ENCODE measurements around the gene UBALD2.
A peak's percentile ranks its signal among the peaks of the same experiment; 100 is the strongest.
"Not testable (repeated sequence)": the region's sequence is repeated elsewhere in the genome, so short reads cannot be mapped to it uniquely, and the experiment has no call there.

UBALD2 gene

DNA sequence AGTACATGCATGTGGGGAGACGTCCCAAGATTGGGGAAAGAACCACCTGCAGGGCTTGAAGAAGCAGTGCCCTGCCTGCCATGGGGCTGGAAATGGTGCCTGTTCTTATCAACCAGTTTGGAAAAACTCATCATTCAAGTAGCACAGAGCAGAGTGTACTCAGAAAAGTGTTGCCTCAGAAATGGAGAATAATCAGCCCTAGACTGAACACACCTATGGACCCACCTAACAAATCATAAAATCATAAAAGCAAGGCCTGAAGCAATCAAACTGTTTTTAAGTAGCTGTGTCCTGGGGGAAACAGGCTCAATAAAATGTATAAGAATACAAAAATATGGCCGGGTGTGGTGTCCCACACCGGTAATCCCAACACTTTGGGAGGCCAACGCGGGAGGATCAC lies 31.7 kb downstream of the UBALD2 start:
- no peak overlapping the region for H3K9ac ChIP-seq (ENCODE audit: low read length in 5 of 5)
- H3K27ac ChIP-seq (ENCODE audit: low read depth, low read length): no peak overlapping the region
- no peak overlapping the region for H3K4me3 ChIP-seq (ENCODE audit: low read depth in 1 of 5, low read length in 5 of 5)
- H3K27me3 ChIP-seq (ENCODE audit: control insufficient read depth in 5 of 5, insufficient read depth in 4 of 5, low read length in 5 of 5): no peaks in the 10 kb centered on the region
- peaks cover 0 to 16% (median 10%) of the 10 kb centered on the region in 5 donors for H3K36me3 ChIP-seq (ENCODE audit: control insufficient read depth in 5 of 5, insufficient read depth in 5 of 5, low read length in 5 of 5)
- no peaks in the 10 kb centered on the region for H3K9me3 ChIP-seq (ENCODE audit: control insufficient read depth in 5 of 5, low read length in 5 of 5)
- peaks cover 0 to 5% (median 0%) of the 10 kb centered on the region in 5 donors for H3K4me1 ChIP-seq (ENCODE audit: control insufficient read depth in 5 of 5, insufficient read depth in 5 of 5, low read length in 5 of 5)

DNA sequence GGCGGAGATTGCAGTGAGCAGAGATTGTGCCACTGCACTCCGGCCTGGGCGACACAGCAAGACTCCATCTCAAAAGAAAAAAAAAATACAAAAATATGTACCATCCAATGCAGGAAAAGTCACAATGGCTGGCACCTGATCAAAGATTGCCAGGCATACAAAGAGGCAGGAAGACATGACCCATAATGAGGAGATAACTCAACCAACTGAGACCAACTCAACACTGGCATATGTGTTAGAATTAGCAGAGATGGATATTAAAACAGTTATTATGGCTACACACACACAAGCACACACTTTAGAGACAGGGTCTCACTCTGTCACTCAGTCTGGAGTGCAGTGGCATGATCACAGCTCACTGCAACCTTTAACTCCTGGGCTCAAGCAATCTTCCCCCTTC lies 32.3 kb downstream of the UBALD2 start:
- H3K36me3 ChIP-seq (ENCODE audit: control insufficient read depth in 5 of 5, insufficient read depth in 5 of 5, low read length in 5 of 5): peaks cover 0 to 11% (median 10%) of the 10 kb centered on the region in 5 donors
- no peaks in the 10 kb centered on the region for H3K9me3 ChIP-seq (ENCODE audit: control insufficient read depth in 5 of 5, low read length in 5 of 5)
- no peaks in the 10 kb centered on the region for H3K27me3 ChIP-seq (ENCODE audit: control insufficient read depth in 5 of 5, insufficient read depth in 4 of 5, low read length in 5 of 5)
- peaks cover 0 to 5% (median 0%) of the 10 kb centered on the region in 5 donors for H3K4me1 ChIP-seq (ENCODE audit: control insufficient read depth in 5 of 5, insufficient read depth in 5 of 5, low read length in 5 of 5)
- no peak overlapping the region for H3K9ac ChIP-seq (ENCODE audit: low read length in 5 of 5)
- H3K4me3 ChIP-seq (ENCODE audit: low read depth in 1 of 5, low read length in 5 of 5): no peak overlapping the region
- H3K27ac ChIP-seq (ENCODE audit: low read depth, low read length): no peak overlapping the region

GRCh38 chr17:76304226-76305134 lies 39.3 kb downstream of the UBALD2 start:
- no peaks in the 10 kb centered on the region for H3K9me3 ChIP-seq (ENCODE audit: control insufficient read depth in 5 of 5, low read length in 5 of 5)
- no peak overlapping the region for H3K4me3 ChIP-seq (ENCODE audit: low read depth in 1 of 5, low read length in 5 of 5)
- no peaks in the 10 kb centered on the region for H3K27me3 ChIP-seq (ENCODE audit: control insufficient read depth in 5 of 5, insufficient read depth in 4 of 5, low read length in 5 of 5)
- no peaks in the 10 kb centered on the region for H3K4me1 ChIP-seq (ENCODE audit: control insufficient read depth in 5 of 5, insufficient read depth in 5 of 5, low read length in 5 of 5)
- H3K9ac ChIP-seq (ENCODE audit: low read length in 5 of 5): peak overlapping the region in 1 of 5 donors; percentile 11
- H3K27ac ChIP-seq (ENCODE audit: low read depth, low read length): no peak overlapping the region
- H3K36me3 ChIP-seq (ENCODE audit: control insufficient read depth in 5 of 5, insufficient read depth in 5 of 5, low read length in 5 of 5): peaks cover 0 to 10% (median 7%) of the 10 kb centered on the region in 5 donors

DNA sequence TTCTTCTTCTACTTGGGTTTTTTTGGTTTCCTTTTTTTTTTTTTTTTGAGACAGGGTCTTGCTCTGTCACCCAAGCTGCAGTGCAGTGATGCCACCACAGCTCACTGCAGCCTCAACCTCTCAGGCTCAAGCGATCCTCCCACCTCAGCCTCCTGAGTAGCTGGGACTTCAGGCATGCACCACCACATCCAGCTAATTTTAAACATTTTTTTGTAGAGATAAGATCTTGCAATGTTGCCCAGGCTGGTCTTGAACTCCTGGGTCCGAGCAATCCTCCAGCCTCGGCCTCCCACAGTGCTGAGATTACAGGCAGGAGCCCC lies 39.9 kb downstream of the UBALD2 start:
- H3K36me3 ChIP-seq (ENCODE audit: control insufficient read depth in 5 of 5, insufficient read depth in 5 of 5, low read length in 5 of 5): peaks cover 0 to 12% (median 9%) of the 10 kb centered on the region in 5 donors
- H3K9ac ChIP-seq (ENCODE audit: low read length in 5 of 5); H3K4me1 ChIP-seq (ENCODE audit: control insufficient read depth in 5 of 5, insufficient read depth in 5 of 5, low read length in 5 of 5); H3K27me3 ChIP-seq (ENCODE audit: control insufficient read depth in 5 of 5, insufficient read depth in 4 of 5, low read length in 5 of 5); H3K9me3 ChIP-seq (ENCODE audit: control insufficient read depth in 5 of 5, low read length in 5 of 5); H3K4me3 ChIP-seq (ENCODE audit: low read depth in 1 of 5, low read length in 5 of 5); H3K27ac ChIP-seq (ENCODE audit: low read depth, low read length): not testable (repeated sequence)

DNA sequence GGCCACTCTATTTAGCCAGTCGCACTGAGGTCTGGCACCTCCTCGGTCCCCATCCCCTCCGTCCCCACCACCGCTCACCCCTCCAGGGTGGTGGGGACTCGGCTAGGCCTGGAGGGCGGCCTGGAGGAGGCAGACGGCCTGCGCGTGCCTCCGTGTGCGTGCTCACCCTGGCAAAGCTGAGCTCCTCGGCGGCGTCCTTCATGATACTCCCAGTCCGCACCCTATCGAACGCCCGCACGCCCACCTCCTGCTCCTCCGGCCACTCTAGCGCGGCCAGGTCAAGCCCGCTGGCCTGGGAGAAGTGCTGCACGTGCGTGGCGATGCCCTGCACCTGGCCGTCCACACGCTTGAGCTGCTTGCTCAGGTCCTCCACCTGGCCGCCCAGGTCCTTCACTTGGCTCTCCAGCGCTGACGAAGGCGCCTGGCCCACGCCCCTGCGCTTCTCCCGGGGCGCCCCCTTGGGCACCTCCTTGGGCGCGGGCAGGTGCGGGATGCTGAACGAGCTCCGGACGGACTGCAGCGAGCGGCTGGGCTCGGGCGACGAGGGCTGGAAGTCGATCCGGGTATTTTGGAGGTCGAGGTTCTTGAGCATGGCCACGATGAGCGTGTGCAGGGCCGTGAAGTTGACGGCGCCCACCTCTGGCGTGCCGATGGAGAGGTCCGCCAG lies 42.3 kb downstream of the UBALD2 start:
- Histone ChIP-seq H3K4me1 (ENCODE audit: control insufficient read depth in 5 of 5, insufficient read depth in 5 of 5, low read length in 5 of 5) (no peaks in the 10 kb centered on the region), H3K36me3 (ENCODE audit: control insufficient read depth in 5 of 5, insufficient read depth in 5 of 5, low read length in 5 of 5) (peaks cover 13 to 33% (median 28%) of the 10 kb centered on the region in 5 donors), H3K4me3 (ENCODE audit: low read depth in 1 of 5, low read length in 5 of 5) (no peak overlapping the region), H3K27me3 (ENCODE audit: control insufficient read depth in 5 of 5, insufficient read depth in 4 of 5, low read length in 5 of 5) (no peaks in the 10 kb centered on the region), H3K9ac (ENCODE audit: low read length in 5 of 5) (no peak overlapping the region), H3K9me3 (ENCODE audit: control insufficient read depth in 5 of 5, low read length in 5 of 5) (no peaks in the 10 kb centered on the region), H3K27ac (ENCODE audit: low read depth, low read length) (no peak overlapping the region)

DNA sequence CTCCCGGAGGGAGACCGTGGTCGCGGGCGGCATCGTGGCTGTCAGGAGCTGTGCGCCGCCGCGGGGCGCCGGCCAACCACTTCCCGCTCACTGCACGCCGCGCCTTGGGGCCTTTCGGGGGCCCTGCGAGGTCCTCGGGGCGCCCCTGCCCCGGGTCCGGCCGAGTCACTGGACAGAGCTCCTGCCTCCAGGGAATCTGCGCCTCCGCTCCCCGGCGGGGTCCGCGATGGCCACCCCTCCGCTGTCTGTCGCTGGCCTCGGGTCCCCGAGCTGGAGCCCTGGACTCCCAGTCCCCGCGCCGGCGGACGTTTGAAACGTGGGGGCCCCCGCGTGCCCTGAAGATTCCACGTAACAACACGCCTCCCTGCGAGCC lies 42.8 kb downstream of the UBALD2 start, which contains the start of gene QRICH2:
Gene QRICH2 (minus strand): TSS at position 311 of the 373 bp plus-strand sequence. CDS start 278 bp downstream, at position 33.
- Histone ChIP-seq H3K27ac (ENCODE audit: low read depth, low read length) (no peak within 1 kb of the TSS), H3K36me3 (ENCODE audit: control insufficient read depth in 5 of 5, insufficient read depth in 5 of 5, low read length in 5 of 5) (peaks cover 13 to 38% (median 34%) of the 10 kb centered on the region in 5 donors)

GRCh38 chr17:76309461-76309860 lies 44.3 kb downstream of the UBALD2 start:
- no peak overlapping the region for H3K4me3 ChIP-seq (ENCODE audit: low read depth in 1 of 5, low read length in 5 of 5)
- H3K27ac ChIP-seq (ENCODE audit: low read depth, low read length): no peak overlapping the region
- H3K9ac ChIP-seq (ENCODE audit: low read length in 5 of 5): no peak overlapping the region
- H3K9me3 ChIP-seq (ENCODE audit: control insufficient read depth in 5 of 5, low read length in 5 of 5): no peaks in the 10 kb centered on the region
- H3K27me3 ChIP-seq (ENCODE audit: control insufficient read depth in 5 of 5, insufficient read depth in 4 of 5, low read length in 5 of 5): no peaks in the 10 kb centered on the region
- peaks cover 21 to 50% (median 42%) of the 10 kb centered on the region in 5 donors for H3K36me3 ChIP-seq (ENCODE audit: control insufficient read depth in 5 of 5, insufficient read depth in 5 of 5, low read length in 5 of 5)
- peaks cover 0 to 4% (median 0%) of the 10 kb centered on the region in 5 donors for H3K4me1 ChIP-seq (ENCODE audit: control insufficient read depth in 5 of 5, insufficient read depth in 5 of 5, low read length in 5 of 5)

More for the DNA sequence above, 42.8 kb downstream of the UBALD2 start, which contains the start of gene QRICH2:
- H3K27me3 ChIP-seq (ENCODE audit: control insufficient read depth in 5 of 5, insufficient read depth in 4 of 5, low read length in 5 of 5): no peaks in the 10 kb centered on the region
- H3K9me3 ChIP-seq (ENCODE audit: control insufficient read depth in 5 of 5, low read length in 5 of 5): no peaks in the 10 kb centered on the region
- H3K9ac ChIP-seq (ENCODE audit: low read length in 5 of 5): no peak within 1 kb of the TSS
- no peak within 1 kb of the TSS for H3K4me3 ChIP-seq (ENCODE audit: low read depth in 1 of 5, low read length in 5 of 5)
- H3K4me1 ChIP-seq (ENCODE audit: control insufficient read depth in 5 of 5, insufficient read depth in 5 of 5, low read length in 5 of 5): no peaks in the 10 kb centered on the region

GRCh38 chr17:76312735-76313134 lies 47.6 kb downstream of the UBALD2 start:
- no peak overlapping the region for H3K9ac ChIP-seq (ENCODE audit: low read length in 5 of 5)
- H3K9me3 ChIP-seq (ENCODE audit: control insufficient read depth in 5 of 5, low read length in 5 of 5): no peaks in the 10 kb centered on the region
- H3K4me1 ChIP-seq (ENCODE audit: control insufficient read depth in 5 of 5, insufficient read depth in 5 of 5, low read length in 5 of 5): peaks cover 0 to 10% (median 0%) of the 10 kb centered on the region in 5 donors
- no peak overlapping the region for H3K4me3 ChIP-seq (ENCODE audit: low read depth in 1 of 5, low read length in 5 of 5)
- no peak overlapping the region for H3K27ac ChIP-seq (ENCODE audit: low read depth, low read length)
- H3K36me3 ChIP-seq (ENCODE audit: control insufficient read depth in 5 of 5, insufficient read depth in 5 of 5, low read length in 5 of 5): peaks cover 29 to 54% (median 44%) of the 10 kb centered on the region in 5 donors
- no peaks in the 10 kb centered on the region for H3K27me3 ChIP-seq (ENCODE audit: control insufficient read depth in 5 of 5, insufficient read depth in 4 of 5, low read length in 5 of 5)

DNA sequence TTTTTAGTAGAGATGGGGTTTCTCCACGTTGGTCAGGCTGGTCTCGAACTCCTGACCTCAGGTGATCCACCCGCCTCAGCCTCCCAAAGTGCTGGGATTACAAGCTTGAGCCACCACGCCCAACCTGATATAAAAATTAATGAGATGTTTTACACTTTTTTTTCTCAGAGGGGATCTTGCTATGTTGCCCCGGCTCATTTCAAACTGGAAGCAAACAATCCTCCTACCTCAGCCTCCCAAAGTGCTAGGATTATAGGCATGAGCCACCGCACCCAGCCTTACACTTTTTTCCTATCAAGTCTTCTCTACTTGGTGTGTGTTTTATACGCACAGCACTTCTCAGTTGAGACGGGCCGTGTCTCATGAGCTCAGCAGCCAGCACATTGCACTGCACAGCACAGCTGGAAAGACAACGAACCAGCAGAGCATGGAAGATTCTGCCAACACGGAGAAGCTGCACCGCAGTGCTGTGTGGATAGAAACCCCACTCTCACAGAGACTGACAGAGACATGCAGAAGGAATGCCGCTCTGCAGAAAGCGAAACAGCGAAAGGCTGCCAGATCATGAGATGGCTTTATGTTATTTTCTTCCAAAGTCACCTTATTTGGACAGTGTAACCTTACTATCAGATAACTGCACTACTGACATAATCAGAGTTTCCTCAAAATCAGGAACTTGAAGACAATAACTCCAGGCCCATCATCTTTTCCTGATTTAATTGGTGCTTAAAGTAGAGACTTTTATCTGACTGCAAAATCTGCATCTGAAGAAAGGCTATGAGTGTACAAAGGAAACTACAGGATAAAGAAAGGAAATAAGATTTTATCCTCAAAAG lies 49.5 kb downstream of the UBALD2 start:
- Histone ChIP-seq H3K4me3 (ENCODE audit: low read depth in 1 of 5, low read length in 5 of 5) (peak overlapping the region in 3 of 5 donors; percentile 1 to 56 (median 47)), H3K27ac (ENCODE audit: low read depth, low read length) (no peak overlapping the region), H3K4me1 (ENCODE audit: control insufficient read depth in 5 of 5, insufficient read depth in 5 of 5, low read length in 5 of 5) (peaks cover 0 to 10% (median 0%) of the 10 kb centered on the region in 5 donors), H3K9ac (ENCODE audit: low read length in 5 of 5) (no peak overlapping the region), H3K36me3 (ENCODE audit: control insufficient read depth in 5 of 5, insufficient read depth in 5 of 5, low read length in 5 of 5) (peaks cover 31 to 58% (median 43%) of the 10 kb centered on the region in 5 donors), H3K9me3 (ENCODE audit: control insufficient read depth in 5 of 5, low read length in 5 of 5) (no peaks in the 10 kb centered on the region), H3K27me3 (ENCODE audit: control insufficient read depth in 5 of 5, insufficient read depth in 4 of 5, low read length in 5 of 5) (no peaks in the 10 kb centered on the region)

Data from subcutaneous abdominal adipose tissue (tissue), 5 donors.